ENCODE results near the gene PITX3.
"Not testable (repeated sequence)": the region's sequence is repeated elsewhere in the genome, so short reads cannot be mapped to it uniquely, and the experiment has no call there.

The PITX3 gene

DNA sequence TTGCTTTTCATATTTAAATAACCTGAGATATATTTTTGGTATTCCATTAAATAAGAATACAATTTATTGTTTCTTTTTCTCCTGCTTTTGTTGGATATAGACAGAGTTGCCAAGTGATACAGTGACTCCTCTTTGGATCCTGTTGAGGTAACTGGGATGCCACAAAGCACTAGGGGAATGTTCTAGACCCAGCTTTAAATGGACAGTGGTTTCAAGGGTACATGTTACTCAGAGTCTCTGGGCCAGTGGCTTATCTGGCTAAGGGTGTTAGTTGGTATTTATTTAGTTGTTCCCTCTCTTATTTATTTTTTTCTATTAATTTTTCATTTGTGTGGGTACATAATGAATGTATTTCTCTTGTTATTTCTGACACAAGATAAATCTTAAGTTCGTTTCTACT lies 13.1 kb upstream of the PITX3 start:
- no peak for DNase-seq

DNA sequence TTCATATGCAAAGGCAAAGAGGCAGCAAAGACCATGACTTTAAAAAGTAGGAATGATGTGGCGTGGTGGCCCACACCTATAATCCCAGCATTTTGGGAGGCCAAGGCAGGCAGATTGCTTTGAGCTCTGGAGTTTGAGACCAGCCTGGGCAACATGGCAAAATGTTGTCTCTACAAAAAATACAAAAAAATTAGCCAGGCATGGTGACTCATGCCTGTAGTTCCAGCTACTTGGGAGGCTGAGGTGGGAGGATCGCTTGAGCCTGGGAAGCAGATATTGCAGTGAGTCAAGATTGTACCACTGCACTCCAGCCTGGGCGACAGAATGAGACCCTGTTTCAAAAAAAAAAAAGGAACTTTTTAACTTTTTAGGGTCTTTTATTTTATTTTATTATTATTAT lies 11.2 kb upstream of the PITX3 start:
- DNase-seq: not testable (repeated sequence)

DNA sequence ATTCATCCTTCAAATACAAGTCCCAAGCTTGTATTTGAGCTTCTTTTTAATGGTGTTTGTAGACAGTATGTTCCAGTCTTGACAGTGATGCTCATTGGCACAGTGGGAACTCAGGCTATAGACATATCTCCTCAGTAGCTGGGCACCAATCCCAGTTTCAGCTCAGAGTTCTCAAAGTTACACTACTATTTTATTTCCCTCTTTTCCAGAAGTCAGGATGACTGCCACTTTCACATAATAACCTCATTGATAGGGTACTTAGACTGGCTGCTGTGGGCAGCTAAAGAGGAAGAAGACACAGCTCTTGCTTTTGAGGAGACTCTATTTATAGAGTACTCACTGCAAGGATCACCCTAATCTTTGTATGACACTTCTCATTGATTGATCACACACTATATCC lies 6.4 kb upstream of the PITX3 start:
- DNase-seq: no peak

DNA sequence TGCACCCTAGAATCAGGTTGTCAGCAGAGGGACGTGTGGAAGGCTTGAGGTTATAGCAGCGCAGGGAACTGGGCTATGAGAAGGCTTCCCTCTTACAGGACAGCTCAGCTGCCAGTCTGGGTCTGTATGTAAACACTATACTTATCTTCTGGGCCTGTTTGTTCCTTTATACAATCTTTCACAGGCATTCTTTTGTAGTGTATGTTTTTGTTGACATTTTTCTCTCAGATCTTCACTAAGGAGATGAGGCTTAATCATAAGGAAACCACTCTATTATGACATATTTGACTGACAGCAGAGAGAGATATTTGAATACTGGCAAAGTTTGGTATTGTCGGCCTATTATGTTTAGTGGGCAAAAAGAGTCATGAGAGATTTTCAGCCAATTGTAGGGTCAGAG lies 4.9 kb upstream of the PITX3 start:
- DNase-seq: no peak

DNA sequence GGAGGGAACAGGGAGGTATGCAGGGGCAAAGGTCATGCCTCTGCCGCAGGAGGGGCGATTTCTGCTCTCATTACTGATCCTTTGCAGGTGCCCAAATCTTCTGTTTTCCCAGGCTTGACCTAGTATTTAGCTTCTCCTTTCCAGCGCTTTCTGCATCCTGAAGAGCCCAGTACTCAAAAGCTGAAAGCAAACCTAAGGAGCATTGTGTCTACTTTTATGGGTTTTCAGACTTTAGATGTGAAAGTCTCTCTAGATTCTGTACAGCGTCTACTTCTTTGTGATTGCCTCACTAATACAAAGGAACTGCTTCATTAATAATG lies 4.6 kb upstream of the PITX3 start:
- DNase-seq: no peak

DNA sequence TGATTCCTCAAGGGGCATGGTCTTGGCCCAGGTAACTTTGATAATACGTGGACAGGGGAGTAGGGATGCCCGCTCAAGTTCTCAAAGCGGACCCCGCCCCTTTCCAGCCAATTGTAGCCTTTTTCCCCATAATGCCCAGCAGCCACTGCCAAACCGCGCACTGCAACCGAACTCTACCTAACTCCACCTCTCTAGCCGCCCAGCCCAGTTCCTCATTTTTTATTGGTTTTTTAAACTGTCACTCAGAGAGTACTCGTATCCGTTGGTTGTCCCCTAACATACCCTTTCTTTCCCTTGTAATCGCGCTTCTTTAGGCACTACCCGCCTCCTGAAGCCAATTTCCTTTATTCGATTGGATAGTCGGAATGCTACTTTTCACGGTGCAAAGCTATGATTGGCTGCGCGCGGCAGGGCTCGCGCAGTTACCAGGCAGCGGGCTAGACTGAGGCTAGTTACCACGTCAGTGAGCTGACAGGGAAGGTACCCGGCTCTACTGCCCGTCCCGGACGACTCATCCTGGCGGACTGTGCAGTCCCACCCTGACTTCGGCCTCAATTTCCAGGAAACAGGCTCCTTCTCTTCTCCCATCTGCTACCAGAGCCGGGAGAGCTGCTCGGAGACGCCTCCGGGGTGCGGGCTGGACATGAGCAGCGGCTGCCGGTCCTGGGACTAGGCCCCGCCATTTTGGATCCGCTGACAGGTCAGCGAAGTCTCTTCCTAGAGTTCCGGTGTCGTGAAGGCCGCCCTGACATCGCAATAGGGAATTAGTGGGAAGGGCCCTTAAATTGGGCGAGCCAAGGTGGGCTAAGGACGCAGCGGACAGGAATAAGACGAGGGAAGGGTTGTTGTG lies 4.0 kb upstream of the PITX3 start, which contains the start of gene GBF1:
Gene GBF1, plus strand, starts transcription at position 451 of the 850 bp plus-strand sequence. CDS start 13,407 bp downstream, outside the sequence.
- DNase-seq: peak; percentile 79 to 97 (median 91)

DNA sequence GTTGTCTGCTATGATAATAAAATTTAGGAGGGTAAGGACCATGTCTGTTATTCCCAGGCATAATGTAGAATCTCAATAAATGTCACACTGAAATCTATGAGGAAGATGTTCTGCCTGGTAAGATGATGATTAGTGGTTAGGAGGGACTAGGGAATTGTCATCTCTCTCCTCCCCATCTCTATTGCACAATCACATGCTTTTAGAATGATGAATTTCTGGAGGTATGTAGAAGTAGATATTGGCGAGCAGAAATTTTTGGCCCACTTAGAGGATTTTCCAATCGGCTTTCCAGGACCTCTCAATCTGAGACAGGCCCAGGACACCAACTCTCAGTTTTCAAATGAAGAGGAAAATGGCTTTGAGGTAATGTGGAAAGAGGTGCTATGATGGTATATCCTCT lies 2.0 kb upstream of the PITX3 start:
- DNase-seq: no peak

DNA sequence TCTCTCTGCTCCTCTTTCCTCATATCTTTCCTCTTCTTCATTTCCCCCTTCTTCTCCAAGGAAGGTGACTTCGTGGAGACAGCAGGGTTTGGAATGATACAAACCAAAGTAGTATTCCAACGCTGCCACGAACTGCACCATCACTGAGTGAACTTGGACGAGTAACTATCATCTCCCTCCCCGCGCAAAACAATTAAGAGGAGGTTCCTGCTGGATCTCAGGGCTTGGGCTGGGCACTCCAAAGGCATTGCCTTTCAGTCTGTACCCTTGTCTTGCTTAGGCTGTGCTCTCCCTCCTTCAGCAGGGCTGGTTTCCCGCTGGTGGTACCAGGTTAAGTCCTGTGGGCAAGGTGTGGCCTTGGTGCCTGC lies 790 bp upstream of the PITX3 start:
- peak in 1 of 6 experiments; percentile 27 for DNase-seq

DNA sequence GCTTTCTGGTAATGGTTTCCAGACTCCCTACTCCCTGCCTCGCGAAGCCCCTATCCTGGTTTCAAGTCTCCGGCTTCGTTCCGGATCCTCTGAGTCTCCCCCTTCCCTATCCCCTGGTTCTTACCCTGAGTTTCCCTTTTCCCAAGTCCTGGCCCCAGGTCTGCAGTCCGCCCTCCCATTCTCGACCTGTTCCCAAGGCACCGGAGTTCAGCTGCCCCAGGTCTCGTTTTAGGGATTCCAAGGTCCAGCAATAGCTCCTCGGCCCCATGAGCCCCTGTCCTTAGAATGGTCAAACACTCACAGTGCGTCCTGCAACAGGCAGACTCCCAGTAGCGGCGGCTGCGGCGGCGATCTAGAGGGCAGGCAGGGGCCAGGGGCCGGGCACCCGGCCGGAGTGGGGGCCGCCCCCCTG lies 274 bp downstream of the PITX3 start:
- DNase-seq: peak in 1 of 6 experiments; percentile 37

DNA sequence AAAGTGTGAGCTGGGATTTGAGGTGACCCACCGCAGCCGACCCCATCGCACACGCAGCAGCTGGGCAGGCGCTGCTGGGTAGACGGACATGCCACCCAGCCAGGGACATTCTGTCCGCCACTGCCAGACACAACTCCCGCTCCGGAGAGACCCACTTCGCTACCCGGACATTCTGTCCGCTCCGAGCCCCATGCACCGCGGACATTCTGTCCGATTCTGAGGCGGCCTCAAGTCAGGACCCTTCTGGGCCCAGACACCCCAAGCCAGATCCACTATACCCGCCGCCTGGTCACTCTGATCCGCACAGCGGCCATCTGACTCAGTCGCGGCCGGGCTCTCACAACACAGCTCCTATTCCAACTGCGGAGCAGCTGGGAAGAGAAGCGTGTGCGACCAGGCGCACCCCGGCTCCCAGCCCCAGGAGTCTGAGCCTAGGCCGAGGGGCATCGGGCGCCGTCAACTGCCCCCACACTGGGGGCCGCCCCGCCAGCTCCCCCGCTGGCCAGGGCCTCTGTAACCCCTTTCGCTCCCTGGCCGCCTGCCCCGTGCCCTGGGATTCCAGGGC lies 763 bp downstream of the PITX3 start:
- DNase-seq: no peak

DNA sequence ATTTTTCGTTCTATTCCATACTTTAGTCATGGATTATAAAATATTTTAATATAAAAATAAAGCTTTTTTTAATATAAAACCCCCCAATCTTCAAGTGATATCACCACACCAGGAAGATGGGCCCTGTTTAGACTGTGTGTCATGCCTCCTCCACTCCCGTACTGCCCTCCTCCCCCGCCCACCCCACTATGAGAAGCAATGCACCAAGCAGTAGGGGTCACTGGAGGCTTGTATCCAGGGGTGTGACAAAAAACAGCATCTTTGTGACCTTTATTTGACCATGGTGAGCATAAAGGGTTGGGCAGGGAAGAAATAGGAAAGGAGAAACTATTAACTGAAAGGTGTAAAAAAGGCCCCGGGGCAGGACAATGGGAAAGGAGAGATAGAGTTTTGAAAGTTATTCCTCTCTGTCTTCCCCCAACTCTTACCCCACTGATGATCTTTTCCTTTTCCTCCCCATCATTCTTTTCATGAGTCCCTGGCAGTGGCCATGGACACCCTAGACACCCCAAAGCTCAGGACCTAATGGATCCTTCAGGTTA lies 3.5 kb downstream of the PITX3 start:
- no peak for DNase-seq

DNA sequence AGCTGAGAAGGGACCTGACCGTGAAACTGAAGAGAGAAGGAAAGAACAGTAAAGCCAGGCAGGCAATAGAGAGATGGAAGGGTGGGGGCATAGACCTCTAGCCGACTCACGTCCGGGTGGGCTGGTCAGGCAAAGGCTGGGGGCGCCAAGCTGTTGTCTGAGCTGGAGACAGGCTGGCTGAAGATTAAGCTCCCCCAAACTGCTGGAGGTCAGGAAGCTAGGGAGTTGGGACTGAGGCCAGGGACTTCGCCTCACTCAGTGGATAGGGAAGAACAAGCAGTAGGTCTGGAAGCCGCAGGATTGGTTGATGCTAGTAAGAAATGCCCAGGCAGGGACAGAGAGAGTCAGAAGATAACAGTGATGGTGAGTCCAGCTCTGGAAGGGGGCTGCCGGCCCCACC lies 5.3 kb downstream of the PITX3 start:
- no peak for DNase-seq

DNA sequence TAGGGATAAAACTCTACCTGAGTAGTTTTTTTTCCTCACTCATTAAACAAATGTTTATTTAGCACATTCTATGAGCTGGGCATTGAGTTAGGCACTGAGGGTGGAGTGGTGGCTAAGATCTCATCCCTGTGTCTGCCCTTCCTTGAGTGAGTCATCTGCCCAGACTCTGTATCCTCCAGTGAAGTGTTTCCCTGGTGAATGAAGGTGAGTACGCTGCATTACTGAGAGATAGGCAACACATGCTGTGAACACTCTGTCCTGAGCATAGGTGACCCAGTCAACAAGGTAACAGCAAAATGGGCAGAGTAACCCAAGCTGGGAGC lies 5.8 kb downstream of the PITX3 start:
- no peak for DNase-seq

DNA sequence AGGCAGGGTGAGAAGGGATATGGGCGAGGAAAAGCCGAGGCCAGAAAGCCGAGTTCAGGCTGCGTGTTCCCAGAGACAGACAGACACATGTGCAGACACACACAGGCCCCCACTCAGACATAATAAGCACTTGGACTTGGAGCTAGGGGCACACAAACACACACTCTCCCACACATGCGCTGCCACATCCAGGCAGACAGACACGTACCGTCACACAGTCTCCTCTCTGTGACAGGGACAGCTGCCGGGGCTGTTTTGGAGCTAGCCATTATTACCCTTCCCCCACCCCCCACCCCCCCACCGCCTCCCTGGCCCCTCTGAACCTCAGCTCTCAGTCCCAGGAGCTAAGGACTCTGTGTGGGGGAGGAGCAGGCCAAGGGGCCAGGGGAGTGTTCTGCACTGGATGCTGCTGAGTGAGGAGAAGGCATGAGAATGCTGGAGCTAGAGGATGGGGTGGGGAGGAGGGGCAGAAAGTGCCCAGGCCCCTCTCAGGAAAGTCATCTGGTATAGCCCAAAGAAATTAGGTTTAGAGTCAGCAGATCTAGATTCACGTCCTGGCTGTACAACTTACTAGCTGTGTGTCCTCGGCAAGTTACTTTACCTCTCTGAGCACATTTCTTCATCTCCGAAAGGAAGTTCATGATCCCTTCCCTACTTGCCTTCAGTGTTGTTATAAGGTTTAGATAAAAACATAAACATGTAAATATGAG lies 6.3 kb downstream of the PITX3 start:
- no peak for DNase-seq

DNA sequence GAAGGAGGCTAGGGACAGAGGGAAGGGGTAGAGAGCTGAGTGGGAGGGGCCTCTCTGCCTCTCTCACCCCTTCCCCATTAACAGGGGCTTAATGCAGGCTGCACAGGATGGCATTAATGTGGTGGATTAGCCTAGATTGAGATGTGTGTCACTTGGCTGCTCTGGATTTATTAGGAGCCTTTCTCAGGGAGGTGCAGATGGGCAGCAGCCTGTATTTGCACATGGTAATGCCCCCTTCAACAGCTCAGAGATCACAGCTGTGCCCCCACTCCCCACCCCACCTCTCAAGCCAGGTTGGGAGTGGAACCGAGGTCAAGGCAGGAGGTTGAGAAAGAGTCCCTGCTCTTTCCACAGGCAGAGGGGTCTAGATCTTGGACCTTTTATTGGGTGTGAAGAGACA lies 7.3 kb downstream of the PITX3 start:
- DNase-seq: no peak

DNA sequence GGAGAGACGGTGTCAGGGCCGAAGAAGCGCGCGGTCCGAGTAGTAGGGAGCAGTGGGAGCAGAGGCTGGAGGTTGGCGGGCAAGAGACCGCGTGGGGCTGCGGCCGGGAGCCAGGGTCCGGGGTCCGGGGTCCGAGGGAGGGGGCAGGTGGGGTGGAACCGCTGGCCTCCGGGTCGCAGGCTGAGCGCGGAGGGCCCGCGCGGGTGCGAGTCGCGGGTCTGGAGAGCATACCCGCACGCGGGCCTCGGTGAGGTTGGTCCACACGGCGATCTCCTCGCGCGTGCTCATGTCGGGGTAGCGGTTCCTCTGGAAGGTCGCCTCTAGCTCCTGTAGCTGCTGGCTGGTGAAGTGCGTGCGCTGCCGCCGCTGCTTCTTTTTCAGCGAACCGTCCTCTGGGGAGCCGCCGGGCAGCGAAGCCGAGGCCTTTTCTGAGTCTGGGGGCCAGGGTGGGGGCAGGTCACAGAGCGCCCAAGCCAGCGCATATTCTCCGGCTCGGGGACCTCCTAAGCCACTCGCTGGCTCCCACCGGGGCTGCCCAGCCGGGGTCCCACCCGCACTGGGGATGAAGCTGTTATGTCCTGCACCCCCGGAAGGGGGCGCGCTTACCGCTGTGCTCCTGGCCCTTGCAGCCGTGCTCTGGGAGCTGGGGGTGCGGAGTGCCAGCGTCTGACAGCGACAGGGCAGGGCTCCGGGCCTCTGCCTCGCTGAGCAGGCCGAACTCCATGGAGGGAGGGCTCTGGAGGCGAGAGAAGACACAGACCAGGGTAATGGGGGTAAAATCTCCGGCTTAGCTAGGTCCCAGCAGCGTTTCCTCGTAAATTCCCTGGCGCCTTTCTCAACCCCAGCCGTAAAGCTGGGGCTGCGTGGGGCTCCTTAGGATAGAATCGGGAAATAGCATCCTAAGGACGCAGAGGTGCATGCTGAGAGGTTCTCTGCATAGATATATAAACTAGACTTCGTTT lies 9.7 kb downstream of the PITX3 start:
- DNase-seq: peak; percentile 34 to 68 (median 57)

DNA sequence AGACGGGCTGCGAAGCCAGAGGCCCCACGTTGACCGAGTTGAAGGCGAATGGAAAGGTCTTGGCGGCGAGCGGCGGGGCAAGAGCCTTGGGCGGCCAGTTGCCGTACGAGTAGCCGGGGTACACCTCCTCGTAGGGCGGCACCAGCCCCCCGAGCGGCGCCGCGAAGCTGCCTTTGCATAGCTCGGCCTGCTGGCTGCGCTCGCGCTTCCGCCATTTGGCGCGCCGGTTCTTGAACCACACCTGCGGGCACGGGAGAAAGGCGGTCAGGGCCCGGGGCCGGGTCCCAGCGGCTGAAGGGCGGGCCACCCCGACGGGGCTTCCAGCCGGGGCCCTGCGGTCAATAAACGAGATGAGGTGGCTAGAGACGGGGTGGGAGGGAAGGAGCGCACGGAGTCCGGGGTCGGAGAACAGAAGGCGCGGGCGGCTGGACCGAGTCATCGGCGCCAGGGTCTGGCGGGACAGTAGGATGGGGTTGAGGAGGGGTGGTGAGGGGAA lies 10.4 kb downstream of the PITX3 start:
- peak in 5 of 6 experiments; percentile 5 to 55 (median 28) for DNase-seq

DNA sequence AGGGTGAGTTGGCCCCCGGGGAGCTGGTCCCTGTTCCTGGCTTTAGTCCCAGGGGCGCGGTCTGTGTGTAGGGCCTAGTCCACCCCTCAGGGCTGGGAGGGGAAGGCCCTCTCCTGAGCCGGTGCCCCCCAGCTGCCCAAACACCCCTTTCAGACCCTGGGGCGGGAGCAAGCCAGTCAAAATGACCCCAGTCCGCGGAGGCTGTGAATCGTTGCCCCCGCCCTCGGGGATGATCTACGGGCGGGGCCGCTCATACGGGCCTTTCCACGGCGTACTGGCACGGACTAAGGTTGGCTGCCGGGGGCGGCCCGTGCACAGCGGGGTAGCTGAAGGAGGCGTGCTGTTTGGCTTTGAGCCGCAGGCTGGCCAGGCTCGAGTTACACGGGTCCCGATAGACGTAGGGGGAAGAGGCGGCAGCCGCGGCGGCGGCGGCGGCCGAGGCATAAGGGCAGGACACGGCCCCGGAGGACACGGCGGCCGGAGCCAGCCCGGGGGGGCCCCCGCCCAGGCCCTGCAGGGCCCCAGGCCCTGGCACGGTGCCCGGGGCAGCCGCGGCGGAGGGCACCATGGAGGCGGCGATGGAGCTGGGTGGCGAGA lies 10.9 kb downstream of the PITX3 start:
- peak in 4 of 6 experiments; percentile 2 to 43 (median 26) for DNase-seq

DNA sequence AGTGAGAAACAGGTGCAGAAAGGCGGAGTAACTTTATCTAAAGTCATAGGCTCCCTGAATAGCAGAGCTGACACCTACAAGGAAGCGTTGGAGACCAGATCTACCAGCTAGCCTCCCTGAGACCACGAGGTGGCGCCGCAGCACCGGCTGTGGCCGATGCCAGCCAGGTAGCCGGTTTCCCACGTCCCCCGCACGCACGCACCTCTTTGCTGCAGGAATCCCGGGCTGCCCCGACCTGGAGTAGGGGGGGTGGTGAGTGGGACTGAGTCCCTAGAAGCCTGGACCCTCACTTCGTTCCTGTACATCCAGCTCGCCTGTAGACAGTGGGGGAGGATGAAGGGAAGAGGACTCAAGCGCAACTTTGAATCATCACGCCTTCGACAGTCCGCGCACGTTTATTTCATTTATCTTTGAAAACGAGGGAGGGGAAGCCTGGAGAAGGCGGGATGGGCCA lies 11.5 kb downstream of the PITX3 start:
- DNase-seq: peak; percentile 68 to 89 (median 80)

DNA sequence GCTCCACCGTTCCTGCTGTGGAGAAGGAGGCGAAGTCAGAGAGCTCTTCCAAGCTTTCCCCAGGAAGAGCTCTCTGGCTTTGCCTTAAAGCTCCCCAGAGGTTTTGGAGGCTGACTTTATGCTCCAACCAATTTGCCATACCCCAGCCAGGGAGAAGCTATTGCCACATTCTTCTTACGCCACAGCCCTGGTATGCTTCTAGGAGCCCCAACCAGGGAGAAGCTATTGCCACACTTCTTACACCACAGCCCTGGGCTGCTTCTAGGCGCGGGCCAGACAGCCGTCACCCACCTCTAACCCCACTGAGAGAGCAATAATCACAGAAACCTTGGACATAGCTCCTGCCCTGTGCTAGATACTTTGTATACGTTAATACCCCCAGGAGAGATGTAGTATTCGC lies 14.3 kb downstream of the PITX3 start:
- DNase-seq: no peak

DNA sequence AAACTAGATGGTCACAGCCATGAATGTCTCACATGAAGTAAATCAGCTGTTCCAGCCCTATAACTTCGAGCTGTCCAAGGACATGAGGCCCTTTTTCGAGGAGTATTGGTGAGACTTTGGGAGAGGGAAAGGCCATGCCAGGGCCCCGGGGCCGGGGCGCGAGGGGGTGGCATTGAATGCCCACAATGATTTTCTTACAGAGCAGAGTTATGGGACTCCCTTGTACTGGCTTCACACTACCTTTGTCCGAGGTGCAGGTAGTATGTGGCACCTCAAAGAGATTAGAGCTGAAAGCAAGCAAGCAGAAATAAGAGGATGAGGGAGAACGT lies 14.8 kb downstream of the PITX3 start:
- no peak for DNase-seq
